IMR-90 (cell line): ENCODE data around the gene LINGO1.

Experiments
- CTCF ChIP-seq: conservative IDR thresholded peaks from 2 replicates; pipeline ENCODE4 v1.5.1; 2012; ENCODE audit warnings: mild to moderate bottlenecking, low read depth, low read length, improper control_type of control experiment
- MAFK ChIP-seq: IDR thresholded peaks from 2 replicates; pipeline ENCODE4 v1.6.1; 2012; ENCODE audit warnings: low read depth, low read length, improper control_type of control experiment
- RAD21 ChIP-seq: IDR thresholded peaks from 2 replicates; pipeline ENCODE4 v1.6.1; 2012; ENCODE audit warnings: low read length, improper control_type of control experiment
- SMC3 ChIP-seq: fragments of 150-350 bp; IDR thresholded peaks from 2 replicates; pipeline ENCODE4 v1.6.1; 2016; ENCODE audit warnings: low read depth, mild to moderate bottlenecking, antibody characterized with exemption, low read length, moderate library complexity

GRCh38 chr15:77658304-77658703 is 25.6 kb upstream of the LINGO1 start:
- TF ChIP-seq MAFK, result no peak
- no peak for TF ChIP-seq RAD21
- TF ChIP-seq CTCF, result no peak
- TF ChIP-seq SMC3, result no peak
